Posterior vena cava (tissue), 2 donors: ENCODE measurements around the gene POTEE. TPM values are rescaled to one million over a fixed set of nuclear protein-coding genes. Genes with fewer than 3 reads are reported as not detected.
"Not testable (repeated sequence)": the region's sequence is repeated elsewhere in the genome, so short reads cannot be mapped to it uniquely, and the experiment has no call there.

Source experiments
- DNase-seq: peaks from one replicate; pipeline ENCODE4 v3.0.0-alpha.2; 2020; ENCODE audit warnings: low spot score
- intact Hi-C, 2 donors: fragments of 100-400 bp; cut with DNase I; formaldehyde crosslinking; loops; one replicate each; pipeline versions ENCODE4 v1.14.1 to v1.14.2; 2022 to 2023
- long read RNA-seq, 2 donors: library from polyadenylated mRNA; unstranded; transcript quantifications; one replicate each; pipeline ENCODE4 v2.0.0, GENCODE V29; 2020 to 2021
- total RNA-seq, 2 donors: library from RNA; stranded (reverse); fragmentation: NEBNext Ultra II Directional; extraction: Animal tissue kit (Norgen Biotek cat#: 25700); gene quantifications; one replicate each; pipeline ENCODE4 v1.2.1, GENCODE V29; 2021
- donor health status: DM: yes; HTN: yes; CAD: no.
- donor health status: DM: yes; HTN: yes; CAD: no.

POTEE gene
- total RNA-seq: under 1 TPM; 0.37 to 0.38 TPM
- long read RNA-seq, donor 1: 0 reads
- long read RNA-seq, donor 2: 0 reads

DNA sequence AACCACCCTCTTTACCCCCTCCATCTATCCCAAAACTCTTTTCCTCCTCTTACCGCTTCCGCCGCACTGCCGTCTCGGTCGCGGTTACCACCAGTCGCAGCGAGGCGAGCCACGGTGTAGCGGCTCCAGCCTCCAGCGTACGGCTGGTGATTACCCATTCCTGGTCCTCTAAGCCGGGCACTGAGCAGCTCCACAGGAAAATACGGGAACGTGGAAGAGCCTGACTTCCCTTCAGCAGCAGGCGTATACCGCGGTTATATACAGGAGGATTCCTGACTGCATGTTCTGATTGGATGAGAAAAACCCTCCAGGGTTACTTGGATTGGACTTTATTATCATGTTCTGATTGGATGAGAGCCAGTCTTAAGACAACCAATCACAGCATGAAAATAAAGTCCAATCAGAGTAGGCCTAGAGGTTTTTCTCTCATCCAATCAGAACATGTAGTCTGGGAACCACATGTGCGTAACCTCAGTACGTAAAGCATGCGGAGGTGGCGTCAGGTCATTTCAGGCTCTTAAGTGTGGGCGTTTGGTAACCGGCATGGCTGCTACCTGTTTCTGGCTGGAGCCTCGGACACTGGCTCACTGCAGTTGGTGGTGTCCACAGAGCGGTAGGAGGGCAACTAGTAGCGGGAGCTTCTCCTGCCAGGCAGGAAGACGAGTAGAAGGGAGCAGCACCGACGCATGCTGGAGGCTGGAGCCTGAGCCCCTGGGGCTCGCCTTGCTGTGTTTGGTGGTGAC lies at the start of gene POTEE:
Gene POTEE (plus strand): TSS at position 507 of the 743 bp plus-strand sequence. CDS start 8,867 bp downstream, outside the sequence.
- intact Hi-C loops, DNase-seq: not testable (repeated sequence)

DNA sequence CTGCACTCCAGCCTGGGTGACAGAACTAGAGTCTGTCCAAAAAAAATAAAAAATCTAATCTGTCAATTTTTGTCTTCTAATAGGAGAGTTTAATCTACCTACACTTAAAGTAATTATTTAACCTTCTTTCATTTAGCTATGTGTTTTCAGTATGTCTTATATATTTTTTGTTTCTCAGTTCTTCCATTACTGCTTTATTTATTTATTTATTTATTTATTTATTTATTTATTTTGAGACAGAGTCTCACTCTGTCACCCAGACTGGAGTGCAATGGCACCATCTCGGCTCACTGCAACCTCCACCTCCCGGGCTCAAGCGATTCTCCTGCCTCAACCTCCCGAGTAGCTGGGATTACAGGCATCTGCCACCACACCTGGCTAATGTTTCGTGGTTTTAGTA lies 43.8 kb upstream of the POTEE start:
- DNase-seq, intact Hi-C loops: not testable (repeated sequence)

DNA sequence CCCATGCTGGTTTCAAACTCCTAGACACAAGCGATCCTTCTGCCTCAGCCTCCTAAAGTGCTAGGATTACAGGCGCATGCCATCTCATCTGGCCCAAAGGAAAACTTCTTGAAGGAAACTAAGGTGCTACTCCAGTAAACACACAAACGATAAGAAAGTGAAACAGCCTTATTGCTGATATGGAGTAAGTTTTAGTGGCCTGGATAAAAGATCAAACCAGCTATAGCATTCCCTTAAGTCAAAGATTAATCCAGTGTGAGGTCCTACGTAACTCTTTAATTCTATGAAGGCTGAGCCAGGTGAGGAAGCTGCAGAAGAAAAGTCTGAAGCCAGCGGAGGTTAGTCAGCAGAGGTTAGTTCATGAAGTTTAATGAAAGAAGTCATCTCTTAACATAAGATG lies 40.8 kb upstream of the POTEE start:
- intact Hi-C loops: no loop called here
- DNase-seq: no peak

DNA sequence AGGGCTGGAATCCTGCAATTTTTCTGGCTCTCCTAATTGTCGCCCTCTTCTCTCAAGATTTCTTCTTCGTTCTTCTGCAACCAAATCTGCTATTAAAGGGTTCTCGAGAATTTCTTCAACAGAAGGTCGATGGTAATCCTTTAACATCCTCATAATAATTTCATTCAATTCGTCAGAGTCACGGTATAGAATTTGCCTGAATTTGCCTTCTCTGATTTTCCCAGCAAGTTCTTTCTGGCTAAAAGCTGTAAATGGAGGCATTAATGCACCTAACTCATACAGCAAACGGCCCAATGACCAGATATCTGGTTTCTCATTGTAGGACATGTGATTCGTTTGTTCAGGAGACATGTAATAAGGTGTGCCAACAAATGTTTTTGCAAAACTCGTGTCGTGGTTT lies 31.3 kb upstream of the POTEE start:
- DNase-seq, intact Hi-C loops: not testable (repeated sequence)

DNA sequence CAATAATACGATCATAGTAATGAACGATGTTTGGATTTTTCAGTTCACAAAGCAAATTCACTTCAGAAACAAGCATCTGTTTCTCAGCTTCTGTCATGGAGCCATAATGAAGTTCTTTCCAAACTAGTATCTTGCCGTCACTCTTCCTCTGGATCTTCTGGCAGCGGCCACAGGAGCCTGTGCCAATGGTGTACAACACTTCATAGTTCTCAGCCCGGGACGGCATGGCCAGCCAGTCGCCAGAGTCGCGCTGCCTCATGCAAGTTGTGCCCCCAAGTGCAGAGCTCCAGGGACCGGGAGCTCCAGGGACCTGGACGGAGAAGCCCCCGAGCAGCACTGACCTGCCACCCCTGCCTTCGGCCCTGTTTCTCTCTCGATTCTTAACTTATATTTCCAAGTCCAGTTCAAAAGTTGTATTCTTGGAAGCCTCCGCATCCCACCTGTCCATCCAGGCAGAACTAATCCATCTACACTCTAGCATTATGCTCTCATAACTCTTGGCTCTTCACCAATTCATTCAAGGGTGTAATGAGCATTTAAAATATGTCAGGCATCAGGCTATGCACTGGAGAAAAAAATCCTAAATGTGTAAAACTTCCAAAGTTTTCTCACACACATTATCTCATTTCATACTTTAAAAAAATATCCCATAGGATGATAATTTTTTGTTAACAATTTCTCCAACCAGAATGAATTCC lies 30.5 kb upstream of the POTEE start:
- DNase-seq, intact Hi-C loops: not testable (repeated sequence)

DNA sequence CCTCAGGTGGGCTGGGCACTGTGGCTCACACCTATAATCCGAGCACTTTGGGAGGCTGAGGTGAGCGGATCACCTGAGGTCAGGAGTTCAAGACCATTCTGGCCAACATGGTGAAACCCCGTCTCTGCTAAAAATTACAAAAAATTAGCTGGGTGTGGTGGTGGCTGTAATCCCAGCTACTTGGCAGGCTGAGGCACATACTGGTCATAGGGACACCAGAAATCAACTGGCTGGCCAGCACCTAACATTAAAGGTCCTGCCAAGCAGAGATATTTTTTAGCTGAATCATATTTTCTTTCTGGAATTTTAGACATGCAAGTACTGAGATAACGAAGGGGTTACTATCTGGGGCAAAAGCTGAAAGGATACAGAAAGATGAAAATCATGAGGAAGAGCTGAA lies 27.9 kb upstream of the POTEE start:
- intact Hi-C loops, DNase-seq: not testable (repeated sequence)

DNA sequence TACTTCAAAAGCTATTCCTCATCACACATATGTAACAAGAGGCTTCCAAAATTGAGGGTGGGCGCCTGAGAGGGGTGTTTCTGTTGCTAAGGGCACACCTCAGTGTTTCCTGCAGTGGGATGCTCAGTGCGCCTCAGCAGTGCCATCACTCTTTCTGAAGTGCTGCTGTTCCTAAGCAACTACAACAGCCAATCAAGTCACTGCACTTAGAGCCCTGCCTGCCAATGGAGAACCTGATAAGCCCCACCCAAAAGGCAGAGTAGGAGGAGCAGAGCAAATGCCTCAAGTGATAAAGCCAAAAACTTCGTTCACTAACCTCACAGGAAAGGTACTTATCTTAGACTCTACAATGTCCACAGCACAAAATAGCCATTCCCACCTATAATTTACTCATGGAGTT lies 15.9 kb upstream of the POTEE start:
- DNase-seq: not testable (repeated sequence)

DNA sequence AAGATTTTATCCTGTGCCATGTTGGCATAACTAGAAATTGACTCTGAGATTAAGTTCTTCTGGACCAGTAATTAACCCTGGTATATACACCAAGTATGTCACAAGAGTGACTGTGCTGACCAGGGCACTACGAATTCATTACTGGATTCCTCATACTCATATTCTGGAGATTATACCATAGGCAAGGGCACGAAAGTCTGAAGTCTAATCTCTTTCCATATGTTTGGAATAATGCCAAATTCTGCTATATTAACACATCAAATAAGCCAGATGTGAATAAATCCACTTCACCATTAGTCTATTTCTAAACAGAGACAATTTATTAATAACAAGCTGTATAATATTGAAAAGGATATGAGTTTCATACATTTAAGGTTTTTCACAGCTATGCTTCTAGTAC lies 13.2 kb upstream of the POTEE start:
- DNase-seq, intact Hi-C loops: not testable (repeated sequence)

More for the DNA sequence above, 15.9 kb upstream of the POTEE start:
- intact Hi-C loops: not testable (repeated sequence)

DNA sequence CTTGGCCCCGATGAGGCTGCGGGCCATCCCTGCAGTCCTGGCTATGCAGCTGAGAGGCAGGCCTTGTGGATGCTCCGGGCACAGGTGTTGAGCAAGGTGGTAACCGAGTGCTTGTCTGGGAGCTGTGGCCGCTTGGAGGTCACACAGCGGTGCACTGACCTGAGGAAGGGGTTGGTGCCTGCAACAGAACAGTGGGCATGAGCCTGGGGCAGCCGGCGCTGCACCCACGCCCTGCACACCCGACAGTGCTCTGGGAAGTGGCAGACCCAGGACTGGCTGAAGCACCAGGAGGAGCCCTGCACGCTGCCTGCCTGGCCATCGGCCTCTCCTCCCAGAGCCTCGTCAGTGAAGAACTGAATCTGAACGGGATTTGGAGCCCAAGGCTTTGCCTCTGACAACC lies 8.2 kb upstream of the POTEE start:
- intact Hi-C loops: no loop called here
- no peak for DNase-seq

DNA sequence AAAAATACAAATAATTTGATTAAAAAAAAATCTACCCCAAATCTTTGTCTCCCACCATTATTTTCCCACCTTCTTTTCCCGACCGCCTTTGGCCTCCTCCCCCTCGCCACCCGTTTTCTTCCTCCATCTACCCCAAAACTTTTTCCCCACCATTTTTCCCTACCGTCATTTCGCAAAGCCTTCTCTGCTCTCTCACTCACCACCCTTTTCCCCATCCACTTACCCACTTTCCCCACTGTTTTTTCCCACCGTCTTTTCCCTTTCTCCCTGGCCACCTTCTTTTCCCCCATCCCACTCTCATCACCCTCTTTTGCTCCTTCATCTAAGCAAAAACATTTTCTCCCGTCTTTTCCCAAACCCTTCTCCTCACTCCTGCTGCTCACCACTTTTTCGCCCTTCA lies 1.5 kb upstream of the POTEE start:
- intact Hi-C loops, DNase-seq: not testable (repeated sequence)

DNA sequence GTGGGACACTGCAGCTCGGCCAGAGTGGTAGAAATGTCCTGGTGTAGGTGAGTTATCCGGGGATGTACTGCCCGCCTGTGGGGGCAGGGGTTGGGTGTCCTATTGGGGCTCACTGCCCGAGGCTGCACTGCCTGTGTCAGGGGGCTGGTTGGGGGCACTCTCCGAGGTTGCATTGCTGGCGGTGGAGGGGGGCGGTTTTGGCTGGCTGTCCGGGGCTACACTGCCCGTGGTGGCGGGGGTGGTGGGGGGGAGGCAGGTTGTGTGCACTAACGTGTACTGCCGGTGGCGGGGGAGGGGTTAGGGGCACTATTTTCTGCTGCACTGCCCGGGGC lies 403 bp downstream of the POTEE start:
- DNase-seq, intact Hi-C loops: not testable (repeated sequence)

DNA sequence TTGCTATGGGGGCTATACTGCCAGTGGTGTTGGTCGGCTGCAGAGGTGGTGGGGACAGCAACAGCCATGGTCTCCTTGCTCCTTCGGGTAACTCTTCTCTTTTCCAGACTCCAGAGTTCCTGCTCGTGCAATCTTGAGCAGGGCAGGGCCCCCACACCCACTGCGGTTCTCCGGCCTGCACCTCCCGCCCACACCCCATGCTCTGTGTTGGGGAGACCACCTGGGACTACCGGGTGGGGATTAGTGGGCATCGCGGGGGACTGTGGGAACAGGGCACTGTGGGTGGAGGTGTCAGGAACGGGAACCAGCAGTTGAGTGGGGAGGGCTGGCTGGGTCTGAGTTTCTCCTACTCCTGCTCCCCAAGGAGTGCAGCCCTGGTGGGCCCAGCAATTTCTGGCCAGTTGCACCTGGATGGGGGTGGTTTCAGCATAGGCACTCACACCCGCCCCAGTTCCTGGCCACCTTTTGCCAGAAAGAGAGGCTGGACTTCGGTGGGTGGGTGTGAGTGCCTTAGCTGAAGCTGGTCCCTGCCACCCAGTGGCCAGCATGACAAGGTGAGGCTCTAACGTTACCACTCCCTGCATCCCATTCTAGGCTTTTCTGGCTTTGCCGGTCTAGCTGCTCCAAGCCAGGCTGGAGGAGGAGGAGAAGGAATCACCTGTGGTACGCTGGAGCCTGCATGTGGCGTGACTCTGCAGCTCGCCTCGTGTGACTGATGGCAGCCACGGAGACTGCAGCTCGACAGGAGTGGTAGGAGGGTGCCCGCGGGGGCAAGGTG lies 1.3 kb downstream of the POTEE start:
- intact Hi-C loops, DNase-seq: not testable (repeated sequence)

DNA sequence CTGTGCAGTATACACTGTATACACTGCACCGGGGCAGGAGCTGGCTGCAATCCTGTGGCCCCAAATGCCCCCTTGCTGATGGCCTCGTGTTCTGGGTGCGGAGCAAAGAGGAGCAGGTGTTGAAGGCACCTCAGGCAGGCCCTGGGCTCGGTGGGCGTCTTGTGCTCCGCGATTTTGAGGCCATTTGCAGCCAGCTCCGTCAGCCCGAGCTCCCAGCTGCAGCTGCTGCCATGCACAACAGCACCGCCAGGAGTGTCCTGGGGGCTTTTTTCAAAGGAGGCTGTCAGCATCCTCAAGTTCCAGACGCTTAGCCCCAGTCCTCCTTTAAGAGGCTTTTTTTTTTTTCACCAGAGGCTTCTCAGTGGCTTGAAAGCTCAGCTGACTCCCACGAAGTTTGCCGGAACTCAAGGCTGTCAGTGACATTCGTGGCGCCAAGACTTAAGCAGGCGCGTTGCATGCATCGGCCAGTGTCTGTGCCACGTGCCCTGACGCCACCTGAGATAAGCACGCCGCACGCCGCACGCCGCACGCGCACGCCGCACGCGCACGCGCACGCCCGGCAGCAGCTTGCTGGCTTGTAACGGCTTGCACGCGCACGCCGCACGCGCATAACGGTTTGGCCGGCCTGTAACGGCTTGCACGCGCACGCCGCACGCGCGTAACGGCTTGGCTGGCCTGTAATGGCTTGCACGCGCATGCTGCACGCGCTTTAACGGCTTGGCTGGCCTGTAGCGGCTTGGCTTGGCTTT lies 8.1 kb downstream of the POTEE start:
- DNase-seq, intact Hi-C loops: not testable (repeated sequence)

DNA sequence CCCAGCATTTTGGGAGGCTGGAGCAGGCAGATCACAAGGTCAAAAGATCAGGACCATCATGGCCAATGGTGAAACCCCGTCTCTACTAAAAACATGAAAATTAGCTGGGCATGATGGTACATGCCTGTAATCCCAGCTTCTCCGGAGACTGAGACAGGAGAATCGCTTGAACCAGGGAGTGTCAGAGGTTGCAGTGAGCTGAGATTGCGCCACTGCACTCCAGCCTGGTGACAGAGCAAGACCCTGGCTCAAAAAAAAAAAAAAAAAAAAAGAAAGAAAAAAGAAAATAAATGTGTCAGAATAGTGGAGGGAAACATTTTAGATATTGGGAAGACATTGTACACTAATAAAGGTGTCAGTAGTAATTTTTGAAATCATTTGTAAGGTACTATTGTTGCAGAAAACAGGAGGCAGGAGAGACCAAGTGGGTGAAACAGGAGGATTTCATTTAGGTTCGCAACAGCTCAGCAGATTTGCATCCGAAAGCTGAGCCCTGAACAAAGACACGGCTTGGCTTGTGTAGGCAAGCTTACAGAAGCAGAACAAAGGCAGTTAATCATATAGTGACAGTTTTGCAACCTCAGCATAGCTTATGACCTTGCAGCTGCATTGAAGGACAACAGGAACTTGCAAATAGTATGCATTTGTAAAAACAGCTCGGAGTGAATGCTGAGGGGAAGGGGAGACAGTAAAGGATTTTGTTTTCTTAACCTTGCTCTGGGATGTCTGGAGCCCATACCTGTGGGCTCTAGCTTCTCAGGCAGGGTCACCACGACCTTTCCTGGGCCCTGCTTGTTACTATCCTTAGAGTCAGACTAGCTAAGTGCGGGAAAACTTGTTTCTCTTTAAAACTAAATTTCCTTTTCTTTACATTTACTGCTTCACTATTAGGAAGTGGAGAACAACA lies 26.5 kb downstream of the POTEE start:
- intact Hi-C loops, DNase-seq: not testable (repeated sequence)
